NB4 (cell line): ENCODE measurements around the gene FBXL20.

ENCODE experiments used
- MYC ChIP-seq: IDR thresholded peaks from 2 replicates; pipeline ENCODE4 v1.6.1; 2011; ENCODE audit warnings: low read depth, low read length
- POLR2A ChIP-seq: IDR thresholded peaks from 2 replicates; pipeline ENCODE4 v1.6.1; 2011; ENCODE audit warnings: mild to moderate bottlenecking; ENCODE audit not compliant: insufficient read length; ENCODE audit errors: extremely low read depth
- TF ChIP-seq, protein P1 (sequence below): IDR thresholded peaks from one replicate; pipeline ENCODE4 v1.5.1; 2012; ENCODE audit warnings: low read depth, low read length
- TF ChIP-seq, protein P2 (sequence below): IDR thresholded peaks from 2 replicates; pipeline ENCODE4 v1.6.1; 2011; ENCODE audit warnings: low read depth, low read length

DNA sequence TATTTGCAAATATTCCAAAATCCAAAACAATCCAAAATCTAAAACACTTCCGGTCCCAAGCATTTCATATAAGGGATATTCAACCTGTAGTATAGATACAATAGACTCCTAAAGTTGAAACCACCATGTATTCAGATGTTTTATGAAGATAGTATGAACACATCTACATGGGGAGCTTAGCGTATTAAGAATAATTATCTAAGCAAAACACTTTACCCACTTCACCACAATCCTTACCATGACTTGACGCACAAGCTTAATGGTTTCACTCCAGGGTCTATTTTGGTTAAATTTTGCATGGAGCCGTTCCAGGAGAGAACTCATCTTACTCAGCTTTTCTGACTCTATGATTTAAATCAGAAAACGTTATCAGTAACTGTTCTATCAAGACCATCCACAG is 46.1 kb upstream of the FBXL20 start:
- TF ChIP-seq, protein P1, sequence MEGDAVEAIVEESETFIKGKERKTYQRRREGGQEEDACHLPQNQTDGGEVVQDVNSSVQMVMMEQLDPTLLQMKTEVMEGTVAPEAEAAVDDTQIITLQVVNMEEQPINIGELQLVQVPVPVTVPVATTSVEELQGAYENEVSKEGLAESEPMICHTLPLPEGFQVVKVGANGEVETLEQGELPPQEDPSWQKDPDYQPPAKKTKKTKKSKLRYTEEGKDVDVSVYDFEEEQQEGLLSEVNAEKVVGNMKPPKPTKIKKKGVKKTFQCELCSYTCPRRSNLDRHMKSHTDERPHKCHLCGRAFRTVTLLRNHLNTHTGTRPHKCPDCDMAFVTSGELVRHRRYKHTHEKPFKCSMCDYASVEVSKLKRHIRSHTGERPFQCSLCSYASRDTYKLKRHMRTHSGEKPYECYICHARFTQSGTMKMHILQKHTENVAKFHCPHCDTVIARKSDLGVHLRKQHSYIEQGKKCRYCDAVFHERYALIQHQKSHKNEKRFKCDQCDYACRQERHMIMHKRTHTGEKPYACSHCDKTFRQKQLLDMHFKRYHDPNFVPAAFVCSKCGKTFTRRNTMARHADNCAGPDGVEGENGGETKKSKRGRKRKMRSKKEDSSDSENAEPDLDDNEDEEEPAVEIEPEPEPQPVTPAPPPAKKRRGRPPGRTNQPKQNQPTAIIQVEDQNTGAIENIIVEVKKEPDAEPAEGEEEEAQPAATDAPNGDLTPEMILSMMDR: no peak
- TF ChIP-seq POLR2A (no peak), MYC (no peak)
- TF ChIP-seq, protein P2, sequence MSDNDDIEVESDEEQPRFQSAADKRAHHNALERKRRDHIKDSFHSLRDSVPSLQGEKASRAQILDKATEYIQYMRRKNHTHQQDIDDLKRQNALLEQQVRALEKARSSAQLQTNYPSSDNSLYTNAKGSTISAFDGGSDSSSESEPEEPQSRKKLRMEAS: no peak
